Measurements from ENCODE around the gene CFDP1.

CFDP1 gene

GRCh38 chr16:75265911-75266701 lies 167.2 kb downstream of the CFDP1 start:
- no peak for DNase-seq (ENCODE audit: low read depth in 2 of 2)

DNA sequence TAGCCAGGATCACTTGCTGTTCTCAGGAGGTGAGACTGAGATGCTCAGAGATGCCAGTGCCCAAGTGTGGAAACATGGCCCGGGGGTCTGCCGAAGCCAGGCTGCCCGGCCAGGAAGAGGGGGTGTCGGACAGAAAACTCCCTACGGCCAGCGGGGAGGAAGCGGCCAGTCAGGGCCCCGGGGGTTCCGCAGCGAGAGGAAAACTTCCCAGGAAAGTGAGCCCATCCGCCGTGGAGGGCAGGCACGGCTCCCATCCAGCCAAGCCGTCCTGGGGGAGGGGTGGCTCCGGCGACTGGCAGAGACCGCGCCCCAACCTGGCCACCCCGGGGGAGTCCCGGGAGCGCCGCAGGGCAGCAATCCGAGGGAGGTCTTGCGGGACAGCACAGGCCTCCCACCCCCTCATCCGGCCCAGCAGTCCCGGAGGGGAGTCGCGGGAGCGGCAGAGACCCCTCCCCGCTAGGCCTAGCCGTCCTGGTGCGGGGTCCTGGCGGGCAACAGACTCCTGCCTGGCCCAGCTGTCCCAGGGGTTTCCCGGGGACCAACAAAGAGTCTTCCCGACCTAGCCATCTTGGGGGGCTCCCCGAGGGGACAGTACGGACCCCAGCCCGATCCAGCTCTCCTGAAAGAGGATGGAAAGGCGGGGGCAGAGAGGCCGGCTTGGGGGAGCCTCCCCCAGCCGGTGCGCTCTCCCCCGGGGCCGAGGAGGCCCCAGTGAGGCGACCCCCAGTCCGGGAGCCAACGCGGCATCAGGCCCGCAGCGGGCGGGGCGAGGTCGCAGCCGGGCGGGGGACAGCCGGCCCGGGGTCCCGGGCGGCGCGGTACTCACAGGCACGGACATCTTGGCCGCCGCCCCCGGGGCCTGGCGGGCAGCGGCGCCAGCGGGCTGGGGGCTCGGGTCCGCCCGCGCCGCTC lies 168.0 kb downstream of the CFDP1 start:
- DNase-seq (ENCODE audit: low read depth in 2 of 2) = no peak

- no peak for DNase-seq (ENCODE audit: low read depth in 2 of 2)
Measured at GRCh38 chr16:75264457-75264998, 168.8 kb downstream of the CFDP1 start.

GRCh38 chr16:75263963-75264445 lies 169.3 kb downstream of the CFDP1 start:
- no peak for DNase-seq (ENCODE audit: low read depth in 2 of 2)

DNA sequence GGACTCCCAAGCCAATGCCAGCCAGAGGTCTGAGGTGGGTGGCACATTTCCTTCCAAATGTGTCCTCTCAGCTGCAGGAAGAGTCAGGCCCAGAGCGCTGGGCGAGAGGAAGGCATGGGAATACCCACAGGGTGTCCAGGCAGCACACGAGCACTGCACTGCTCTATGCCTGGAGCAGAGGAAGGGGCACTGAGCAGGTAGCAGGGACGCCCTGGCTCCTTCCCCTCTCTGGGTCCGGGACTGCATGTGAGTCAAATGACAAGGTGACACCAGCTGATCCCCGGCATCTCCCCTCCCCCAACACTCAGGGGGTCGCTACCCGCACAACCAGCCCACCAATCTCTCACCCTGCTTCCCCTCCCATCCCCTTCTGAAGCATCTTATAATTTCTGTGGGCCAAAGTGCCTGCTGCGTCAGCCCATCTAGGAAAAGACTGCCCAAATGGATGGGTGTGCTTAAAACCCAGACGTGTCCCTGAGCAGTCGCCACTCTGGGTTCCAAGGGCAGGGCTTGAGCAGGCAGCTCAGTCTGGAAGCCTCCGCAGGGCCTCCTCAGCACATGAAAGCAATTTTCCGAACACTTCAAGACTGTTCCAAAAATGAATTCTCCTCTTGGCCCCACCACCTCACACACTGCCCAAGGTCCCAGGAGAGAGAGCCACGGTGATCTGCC lies 169.9 kb downstream of the CFDP1 start:
- no peak for DNase-seq (ENCODE audit: low read depth in 2 of 2)

GRCh38 chr16:75262800-75263127 lies 170.5 kb downstream of the CFDP1 start:
- DNase-seq (ENCODE audit: low read depth in 2 of 2) = no peak

GRCh38 chr16:75262104-75262799 lies 171.1 kb downstream of the CFDP1 start:
- DNase-seq (ENCODE audit: low read depth in 2 of 2) = no peak

DNA sequence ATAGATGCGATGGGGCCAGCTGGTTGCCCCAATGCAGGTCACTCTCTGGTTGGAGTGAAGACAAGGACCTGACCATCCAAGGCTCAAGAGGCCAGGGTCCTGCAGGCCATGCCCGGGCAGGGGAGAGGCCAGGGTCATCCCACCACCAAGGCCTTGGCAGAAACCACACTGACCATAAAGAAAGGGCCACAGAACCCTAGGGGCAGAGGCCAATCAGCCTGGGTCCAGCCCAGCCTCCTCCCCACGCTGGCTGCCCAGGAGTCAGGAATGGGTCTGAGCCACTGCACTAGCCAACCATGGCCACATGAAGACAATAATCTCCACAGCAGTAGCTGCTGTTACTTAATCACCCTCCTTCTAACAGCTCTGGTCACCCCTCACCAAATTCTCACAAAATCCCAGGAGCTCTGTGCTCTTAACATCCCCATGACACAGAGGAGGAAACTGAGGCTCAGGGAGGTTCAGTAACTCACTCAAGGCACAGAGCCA lies 171.7 kb downstream of the CFDP1 start:
- no peak for DNase-seq (ENCODE audit: low read depth in 2 of 2)

- DNase-seq (ENCODE audit: low read depth in 2 of 2) = no peak
Measured at GRCh38 chr16:75260851-75261589, 172.3 kb downstream of the CFDP1 start.

- DNase-seq (ENCODE audit: low read depth in 2 of 2) = no peak
Measured at GRCh38 chr16:75258807-75259141, 174.5 kb downstream of the CFDP1 start.

DNA sequence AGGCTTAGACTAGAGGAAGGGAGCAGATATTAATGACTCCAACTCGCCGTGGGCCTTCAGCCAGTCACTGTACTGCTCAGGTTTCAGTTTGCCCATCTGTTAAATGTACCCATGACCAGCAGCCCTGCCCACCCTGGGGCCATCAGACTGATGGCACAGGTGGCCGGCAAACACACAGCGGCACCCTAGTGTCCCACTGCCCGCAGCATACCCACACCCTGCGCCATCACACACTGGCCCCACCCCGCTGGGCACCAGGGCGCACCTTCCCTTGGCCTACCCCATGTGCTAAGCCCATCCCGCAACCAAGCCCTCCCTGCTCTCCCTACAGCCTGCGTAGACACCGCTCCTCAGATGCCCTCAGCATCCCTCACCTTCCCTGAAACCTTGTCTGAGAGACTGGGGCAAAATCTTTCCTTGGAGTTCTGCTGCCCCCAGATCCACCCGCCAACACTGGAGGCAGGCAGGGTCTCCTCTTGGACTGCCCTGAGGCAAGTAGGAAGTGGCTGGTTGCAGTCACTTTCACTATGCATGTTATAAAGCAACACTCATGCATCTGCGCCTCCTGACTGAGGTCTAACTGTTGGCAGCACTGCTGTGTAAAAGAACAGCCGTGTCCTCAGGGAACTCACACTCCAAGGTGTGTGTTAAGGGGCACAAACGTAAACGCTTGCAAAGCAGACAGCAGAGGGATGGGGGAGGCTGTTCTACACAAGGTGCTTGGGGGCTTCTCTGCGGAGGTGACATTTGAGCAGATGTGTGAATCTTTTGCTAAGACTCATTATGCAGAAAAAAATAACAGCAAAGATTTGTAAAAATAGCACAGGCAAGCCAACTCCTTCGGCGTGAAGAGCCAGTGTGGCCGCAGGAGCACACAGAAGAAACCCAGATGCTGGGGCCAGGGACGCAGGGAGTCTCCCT lies 175.2 kb downstream of the CFDP1 start:
- no peak for DNase-seq (ENCODE audit: low read depth in 2 of 2)

- no peak for DNase-seq (ENCODE audit: low read depth in 2 of 2)
Measured at GRCh38 chr16:75256696-75257343, 176.5 kb downstream of the CFDP1 start.

GRCh38 chr16:75256059-75256571 lies 177.2 kb downstream of the CFDP1 start:
- no peak for DNase-seq (ENCODE audit: low read depth in 2 of 2)

DNA sequence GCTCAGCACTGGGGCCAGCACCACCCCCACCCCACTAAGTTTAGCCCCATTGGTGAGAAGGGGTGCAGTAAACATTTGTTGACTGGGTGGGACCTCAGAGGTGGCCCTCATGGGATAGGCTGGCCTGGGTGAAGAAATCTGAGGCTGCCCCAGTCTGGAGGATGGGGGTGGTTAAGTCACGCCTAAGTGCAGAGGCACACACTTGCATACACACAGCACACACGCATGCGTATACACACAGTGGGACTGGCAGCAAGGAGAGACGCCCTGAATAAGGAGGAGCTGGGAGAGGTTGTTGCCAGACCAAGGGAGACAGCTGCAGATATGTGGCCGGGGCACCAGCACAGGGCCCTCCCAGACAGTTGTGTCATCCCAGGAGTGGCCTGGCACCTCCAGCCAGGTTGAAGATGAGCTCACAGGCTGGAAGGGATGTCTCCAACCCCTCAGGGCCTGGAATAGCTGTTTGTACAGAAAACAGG lies 178.9 kb downstream of the CFDP1 start:
- no peak for DNase-seq (ENCODE audit: low read depth in 2 of 2)

- no peak for DNase-seq (ENCODE audit: low read depth in 2 of 2)
Measured at GRCh38 chr16:75252946-75253911, 180.1 kb downstream of the CFDP1 start.

- no peak for DNase-seq (ENCODE audit: low read depth in 2 of 2)
Measured at GRCh38 chr16:75252049-75252864, 181.0 kb downstream of the CFDP1 start.

All from stimulated activated CD8-positive, alpha-beta memory T cell treated with anti-CD3 and anti-CD28 coated beads, Interleukin-15, amount 100 ng/mL, for 48 hours (primary cell).